GM12878 (cell line): ENCODE measurements around the gene PLXNA4. TPM values are rescaled to one million over a fixed set of nuclear protein-coding genes. Genes with fewer than 3 reads are reported as not detected.

ENCODE experiments used
- ATAC-seq: fragments of 200-7000 bp; cut with Tn5 transposase; 3 replicates; pipeline ENCODE4 v1.9.1; 2020; ENCODE audit warnings: mild to moderate bottlenecking, moderate library complexity
- BruUV-seq: library from RNA; stranded (reverse); fragments of 400-500 nt; replicated peaks from 2 replicates; lab custom pipeline; 2021; lab: Mats Ljungman, UMichigan
- CTCF ChIA-PET: fragments of 300-600 bp; sonication (Branson Sonifier 250); formaldehyde crosslinking; extraction: SDS; loops from one replicate; lab custom pipeline; 2021; ENCODE audit warnings: inconsistent platforms; lab: Yijun Ruan, JAX
- POLR2A ChIA-PET: fragments of 350-600 bp; formaldehyde crosslinking; extraction: SDS; loops from one replicate; lab custom pipeline; 2021; ENCODE audit warnings: inconsistent platforms; lab: Charles Lee
- RAD21 ChIA-PET: fragments of 300-600 bp; sonication (Branson Sonifier 250); formaldehyde crosslinking; loops from one replicate; lab custom pipeline; 2023; ENCODE audit warnings: antibody characterized with exemption; ENCODE audit not compliant: unreplicated experiment; lab: Charles Lee
- SMC1A ChIA-PET: fragments of 300-600 bp; sonication (Branson Sonifier 250); formaldehyde crosslinking; loops from one replicate; lab custom pipeline; 2023; ENCODE audit not compliant: unreplicated experiment, uncharacterized antibody; lab: Charles Lee
- DNase-seq: peaks from one replicate; pipeline ENCODE4 v3.0.0-alpha.2; 2011; ENCODE audit warnings: low read depth, low spot score
- FAIRE-seq: peaks from 3 replicates; lab custom pipeline; 2011; peaks lifted over from hg19 to GRCh38; lab: Jason Lieb, UNC
- H2AFZ ChIP-seq: 2 replicates; pipeline ENCODE4 v1.6.0; 2011; ENCODE audit warnings: low read depth, low read length, control low read depth; ENCODE audit not compliant: control insufficient read depth
- H3K27ac ChIP-seq: 2 replicates; pipeline ENCODE4 v1.5.1; 2011; ENCODE audit warnings: control low read depth; ENCODE audit not compliant: control insufficient read depth, insufficient read depth
- H3K27me3 ChIP-seq, 2 experiments: replicated peaks in 1 of 2; 2 replicates each; pipeline versions ENCODE4 v1.6.0 to v1.6.1; 2011; ENCODE audit warnings: low read length in 1 of 2; ENCODE audit not compliant: control insufficient read depth in 2 of 2, insufficient read depth in 2 of 2
- H3K36me3 ChIP-seq, 2 experiments: 2 replicates each; pipeline ENCODE4 v1.5.1; 2011; ENCODE audit warnings: low read length in 1 of 2; ENCODE audit not compliant: control insufficient read depth in 2 of 2, insufficient read depth in 2 of 2
- H3K4me1 ChIP-seq: 2 replicates; pipeline ENCODE4 v1.6.1; 2011; ENCODE audit warnings: mild to moderate bottlenecking, low read length, moderate library complexity, mixed read lengths; ENCODE audit not compliant: control insufficient read depth, insufficient read depth
- H3K4me2 ChIP-seq: 2 replicates; pipeline ENCODE4 v1.6.0; 2011; ENCODE audit warnings: control low read depth; ENCODE audit not compliant: control insufficient read depth, insufficient read depth
- H3K4me3 ChIP-seq: fragments of 200-600 bp; sonication (generic); 2 replicates; pipeline ENCODE4 v1.5.1; 2016
- H3K79me2 ChIP-seq: 2 replicates; pipeline ENCODE4 v1.6.0; 2011; ENCODE audit warnings: low read length; ENCODE audit not compliant: control insufficient read depth, insufficient read depth
- H3K9ac ChIP-seq: 2 replicates; pipeline ENCODE4 v1.8.0; 2011; ENCODE audit warnings: low read length, control low read depth, mixed read lengths; ENCODE audit not compliant: control insufficient read depth, insufficient read depth
- H3K9me3 ChIP-seq: replicated peaks from 3 replicates; pipeline ENCODE4 v1.5.1; 2011; ENCODE audit warnings: mild to moderate bottlenecking, low read length; ENCODE audit not compliant: control insufficient read depth, insufficient read depth
- H4K20me1 ChIP-seq: 2 replicates; pipeline ENCODE4 v1.6.0; 2011; ENCODE audit not compliant: control insufficient read depth, insufficient read depth
- BHLHE40 ChIP-seq, 2 experiments: fragments of 450-650 bp in 1 of 2; IDR thresholded peaks; 2 replicates each; pipeline ENCODE4 v1.6.1; 2011 to 2017; ENCODE audit warnings: low read depth in 2 of 2, borderline replicate concordance in 1 of 2, improper control_type of control experiment in 1 of 2, low read length in 1 of 2, mild to moderate bottlenecking in 1 of 2
- EZH2 ChIP-seq: IDR thresholded peaks from 2 replicates; pipeline ENCODE4 v1.6.1; 2012; ENCODE audit warnings: low read depth, mild to moderate bottlenecking, control low read depth, inconsistent platforms, low read length, borderline replicate concordance; ENCODE audit not compliant: control insufficient read depth
- FOS ChIP-seq: IDR thresholded peaks from 3 replicates; pipeline ENCODE4 v1.6.1; 2011; ENCODE audit warnings: borderline replicate concordance; ENCODE audit not compliant: insufficient read length; ENCODE audit errors: extremely low read depth
- FOXM1 ChIP-seq: IDR thresholded peaks from 2 replicates; pipeline ENCODE4 v1.6.1; 2012; ENCODE audit warnings: low read depth, mild to moderate bottlenecking, inconsistent platforms, low read length, moderate library complexity
- HDAC6 ChIP-seq: fragments of 200-600 bp; sonication (generic); IDR thresholded peaks from one replicate; pipeline ENCODE4 v1.8.0; 2017; ENCODE audit warnings: antibody characterized with exemption; ENCODE audit not compliant: unreplicated experiment
- MYB ChIP-seq: fragments of 150-350 bp; IDR thresholded peaks from 2 replicates; pipeline ENCODE4 v1.6.1; 2014; ENCODE audit warnings: mild to moderate bottlenecking, low read depth, low read length, borderline replicate concordance
- NRF1 ChIP-seq: conservative IDR thresholded peaks from 2 replicates; pipeline ENCODE4 v1.6.1; 2011; ENCODE audit warnings: mild to moderate bottlenecking, low read depth, low read length, improper control_type of control experiment
- POLR2A ChIP-seq: IDR thresholded peaks from 2 replicates; pipeline ENCODE4 v1.6.1; 2011; ENCODE audit warnings: low read depth, mild to moderate bottlenecking, low read length
- POU2F2 ChIP-seq: IDR thresholded peaks from 3 replicates; pipeline ENCODE4 v1.6.1; 2011; ENCODE audit warnings: low read depth, mild to moderate bottlenecking, low read length, borderline replicate concordance
- SP1 ChIP-seq: IDR thresholded peaks from one replicate; pipeline ENCODE4 v1.6.1; 2011; ENCODE audit warnings: low read depth, low read length
- SUPT20H ChIP-seq: IDR thresholded peaks from 2 replicates; pipeline ENCODE4 v1.6.1; 2011; ENCODE audit warnings: low read depth, mild to moderate bottlenecking, low read length, moderate library complexity, borderline replicate concordance; ENCODE audit not compliant: control insufficient read depth
- ZNF384 ChIP-seq: IDR thresholded peaks from 2 replicates; pipeline ENCODE4 v1.6.1; 2012; ENCODE audit warnings: low read depth, mild to moderate bottlenecking, low read length, improper control_type of control experiment, borderline replicate concordance
- WGBS: methylation state at CpG from one replicate; pipeline ENCODE4 v1.1.6; 2016; ENCODE audit warnings: low lambda C conversion rate; ENCODE audit not compliant: insufficient replicate concordance, insufficient coverage; ENCODE audit errors: missing lambda C conversion rate; 5-methylcytosine and 5-hydroxymethylcytosine counted together
- in situ Hi-C: fragments of 300-500 bp; cut with MboI; formaldehyde crosslinking; loops from 9 replicates; pipeline ENCODE4 v1.14.3; 2018; ENCODE audit warnings: mixed read lengths
- intact Hi-C: fragments of 100-400 bp; cut with micrococcal nuclease; formaldehyde crosslinking; loops from one replicate; pipeline ENCODE4 v1.14.2; 2022; ENCODE audit not compliant: unreplicated experiment
- polyA plus RNA-seq, 11 experiments: library from polyadenylated mRNA; depleted of rRNA in 4 of 11; unstranded in 6 of 11; stranded (reverse) in 5 of 11; fragments of >200 nt; fragmentation: Nextera tagmentation in 4 of 11; fragmentation: Illumina TruSeq in 1 of 11; extraction: Ambion mirVana in 4 of 11; extraction: Trizol in 1 of 11; gene quantifications; 1 replicate in 1 of 11; 2 replicates in 10 of 11; pipeline versions ENCODE4 v1.2.1 to v1.2.3, GENCODE V29; 2011 to 2016; ENCODE audit warnings: inconsistent platforms in 2 of 11, missing spikeins in 2 of 11, low read depth in 1 of 11
- total RNA-seq, 4 experiments: library from RNA; depleted of rRNA in 3 of 4; stranded (reverse); fragments of >200 nt in 3 of 4; fragmentation: Illumina TruSeq in 1 of 4; extraction: Trizol in 1 of 4; gene quantifications; 2 replicates each; pipeline versions ENCODE4 v1.2.1 to v1.2.3, GENCODE V29; 2013 to 2021
- TF ChIP-seq, protein P1 (sequence below): IDR thresholded peaks from 2 replicates; pipeline ENCODE4 v1.6.1; 2012; ENCODE audit warnings: low read depth, low read length, improper control_type of control experiment
- TF ChIP-seq, protein P2 (sequence below): fragments of 450-650 bp; formaldehyde crosslinking; IDR thresholded peaks from 2 replicates; pipeline ENCODE4 v1.4.0; 2020; ENCODE audit warnings: mild to moderate bottlenecking, moderate library complexity

PLXNA4 gene
- total and polyA plus RNA-seq, 10 of the 15 experiments (the other 5 are each of a cell fraction or from before 2014, with no cell fraction given): 0.03 TPM; not detected in 9

DNA sequence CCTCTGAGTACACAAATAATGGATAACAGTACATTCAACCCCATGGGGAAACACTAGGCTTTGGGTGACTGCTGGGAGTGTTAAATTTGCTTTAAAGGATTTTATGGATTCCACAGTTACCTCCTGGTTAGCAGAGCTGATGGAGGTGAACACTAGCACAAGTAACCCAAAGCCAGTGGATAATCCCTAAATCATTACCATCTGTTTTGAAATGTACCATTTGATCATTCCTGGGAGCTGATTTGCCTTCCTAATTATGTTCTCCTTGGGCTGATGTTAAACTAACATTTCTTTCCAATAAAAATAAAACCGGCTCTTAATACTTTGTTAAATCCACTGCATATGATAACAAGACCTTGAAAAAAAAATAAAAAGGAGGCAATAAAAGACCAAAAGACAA is 493.9 kb downstream of the PLXNA4 start:
- no peak for FAIRE-seq
- no peaks in the 10 kb centered on the region for H3K4me1 ChIP-seq
- H3K79me2 ChIP-seq: no peaks in the 10 kb centered on the region
- no peak overlapping the region for H3K27ac ChIP-seq
- intact Hi-C loops: no loop called here
- no peak overlapping the region for H2AFZ ChIP-seq
- H3K9me3 ChIP-seq: no peaks in the 10 kb centered on the region
- H4K20me1 ChIP-seq: no peaks in the 10 kb centered on the region
- in situ Hi-C loops: no loop called here
- H3K27me3 ChIP-seq: peaks cover 0 to 2% of the 10 kb centered on the region in 2 experiments; a peak in 2 of 4 replicates
- BruUV-seq: no TSS peak
- no peaks in the 10 kb centered on the region for H3K36me3 ChIP-seq
- no peak for DNase-seq
- WGBS: 35% methylated on average over 1 of the region's 1 CpG
- ChIA-PET POLR2A (no interaction called here), CTCF (no interaction called here), SMC1A (no interaction called here), RAD21 (no interaction called here)
- no peak overlapping the region for H3K4me2 ChIP-seq
- TF ChIP-seq SUPT20H: no peak
- TF ChIP-seq MYB: no peak
- no peak for TF ChIP-seq FOS
- TF ChIP-seq SP1: no peak
- TF ChIP-seq HDAC6: no peak
- TF ChIP-seq POLR2A: no peak
- TF ChIP-seq FOXM1: no peak
- H3K4me3 ChIP-seq: no peak overlapping the region
- no peak overlapping the region for H3K9ac ChIP-seq
- no peak for ATAC-seq

DNA sequence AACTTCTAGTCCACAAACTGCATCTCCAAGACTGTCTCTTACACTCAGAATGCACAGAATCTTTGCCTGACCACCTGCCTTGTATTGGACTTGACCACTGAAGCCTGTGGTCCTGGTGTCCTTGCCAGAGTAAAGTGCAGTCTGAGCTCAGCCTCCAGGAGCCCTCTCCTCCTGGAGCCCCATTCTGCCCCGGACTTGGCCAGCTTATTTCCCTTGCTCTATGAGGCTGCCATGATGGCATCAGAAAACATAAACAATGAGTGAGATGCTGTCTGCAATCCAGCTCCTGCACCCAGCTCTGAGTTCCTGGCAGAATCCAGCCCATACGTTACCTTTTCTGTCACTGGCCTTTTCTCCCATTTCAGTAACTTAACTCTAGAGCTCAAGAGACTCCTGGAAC is 494.6 kb downstream of the PLXNA4 start:
- Histone ChIP-seq H3K4me3 (no peak overlapping the region), H3K9me3 (no peaks in the 10 kb centered on the region), H3K4me2 (no peak overlapping the region), H3K27ac (no peak overlapping the region), H3K27me3 (peaks cover 0 to 2% of the 10 kb centered on the region in 2 experiments; a peak in 2 of 4 replicates), H3K9ac (no peak overlapping the region), H3K4me1 (no peaks in the 10 kb centered on the region), H3K79me2 (no peaks in the 10 kb centered on the region), H3K36me3 (no peaks in the 10 kb centered on the region), H2AFZ (no peak overlapping the region), H4K20me1 (no peaks in the 10 kb centered on the region)
- in situ Hi-C loops: no loop called here
- SMC1A ChIA-PET: no interaction called here
- CTCF ChIA-PET: no interaction called here
- RAD21 ChIA-PET: no interaction called here
- BruUV-seq: no TSS peak
- DNase-seq (no peak), FAIRE-seq (no peak), ATAC-seq (no peak)
- 38% methylated on average over 2 of the region's 2 CpGs for WGBS
- POLR2A ChIA-PET: no interaction called here
- intact Hi-C loops: no loop called here
- TF ChIP-seq, protein P1, sequence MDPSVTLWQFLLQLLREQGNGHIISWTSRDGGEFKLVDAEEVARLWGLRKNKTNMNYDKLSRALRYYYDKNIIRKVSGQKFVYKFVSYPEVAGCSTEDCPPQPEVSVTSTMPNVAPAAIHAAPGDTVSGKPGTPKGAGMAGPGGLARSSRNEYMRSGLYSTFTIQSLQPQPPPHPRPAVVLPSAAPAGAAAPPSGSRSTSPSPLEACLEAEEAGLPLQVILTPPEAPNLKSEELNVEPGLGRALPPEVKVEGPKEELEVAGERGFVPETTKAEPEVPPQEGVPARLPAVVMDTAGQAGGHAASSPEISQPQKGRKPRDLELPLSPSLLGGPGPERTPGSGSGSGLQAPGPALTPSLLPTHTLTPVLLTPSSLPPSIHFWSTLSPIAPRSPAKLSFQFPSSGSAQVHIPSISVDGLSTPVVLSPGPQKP: no peak
- no peak for TF ChIP-seq EZH2
- TF ChIP-seq, protein P2, sequence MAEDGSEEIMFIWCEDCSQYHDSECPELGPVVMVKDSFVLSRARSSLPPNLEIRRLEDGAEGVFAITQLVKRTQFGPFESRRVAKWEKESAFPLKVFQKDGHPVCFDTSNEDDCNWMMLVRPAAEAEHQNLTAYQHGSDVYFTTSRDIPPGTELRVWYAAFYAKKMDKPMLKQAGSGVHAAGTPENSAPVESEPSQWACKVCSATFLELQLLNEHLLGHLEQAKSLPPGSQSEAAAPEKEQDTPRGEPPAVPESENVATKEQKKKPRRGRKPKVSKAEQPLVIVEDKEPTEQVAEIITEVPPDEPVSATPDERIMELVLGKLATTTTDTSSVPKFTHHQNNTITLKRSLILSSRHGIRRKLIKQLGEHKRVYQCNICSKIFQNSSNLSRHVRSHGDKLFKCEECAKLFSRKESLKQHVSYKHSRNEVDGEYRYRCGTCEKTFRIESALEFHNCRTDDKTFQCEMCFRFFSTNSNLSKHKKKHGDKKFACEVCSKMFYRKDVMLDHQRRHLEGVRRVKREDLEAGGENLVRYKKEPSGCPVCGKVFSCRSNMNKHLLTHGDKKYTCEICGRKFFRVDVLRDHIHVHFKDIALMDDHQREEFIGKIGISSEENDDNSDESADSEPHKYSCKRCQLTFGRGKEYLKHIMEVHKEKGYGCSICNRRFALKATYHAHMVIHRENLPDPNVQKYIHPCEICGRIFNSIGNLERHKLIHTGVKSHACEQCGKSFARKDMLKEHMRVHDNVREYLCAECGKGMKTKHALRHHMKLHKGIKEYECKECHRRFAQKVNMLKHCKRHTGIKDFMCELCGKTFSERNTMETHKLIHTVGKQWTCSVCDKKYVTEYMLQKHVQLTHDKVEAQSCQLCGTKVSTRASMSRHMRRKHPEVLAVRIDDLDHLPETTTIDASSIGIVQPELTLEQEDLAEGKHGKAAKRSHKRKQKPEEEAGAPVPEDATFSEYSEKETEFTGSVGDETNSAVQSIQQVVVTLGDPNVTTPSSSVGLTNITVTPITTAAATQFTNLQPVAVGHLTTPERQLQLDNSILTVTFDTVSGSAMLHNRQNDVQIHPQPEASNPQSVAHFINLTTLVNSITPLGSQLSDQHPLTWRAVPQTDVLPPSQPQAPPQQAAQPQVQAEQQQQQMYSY (CRISPR knock-in tag): no peak
- TF ChIP-seq ZNF384: no peak
- no peak for TF ChIP-seq POU2F2
- no peak for TF ChIP-seq BHLHE40 (IDR thresholded peaks at IDR 0.05; ENCODE audit: borderline replicate concordance in 1 of 2, low read depth in 2 of 2, low read length in 1 of 2)
- no peak for TF ChIP-seq NRF1
